Hepatocyte (in vitro differentiated cells): ENCODE results near the gene TSPAN10.

ENCODE experiments used
- CTCF ChIP-seq: fragments of 200-600 bp; sonication (generic); IDR thresholded peaks from 2 replicates; pipeline ENCODE4 v1.5.1; 2016; ENCODE audit warnings: antibody characterized with exemption, mild to moderate bottlenecking; ENCODE audit not compliant: poor library complexity
- EZH2phosphoT487 ChIP-seq: fragments of 200-600 bp; sonication (generic); IDR thresholded peaks from one replicate; pipeline ENCODE4 v1.6.1; 2018; ENCODE audit warnings: antibody characterized with exemption, mild to moderate bottlenecking, low read depth, moderate library complexity; ENCODE audit not compliant: unreplicated experiment, severe bottlenecking

DNA sequence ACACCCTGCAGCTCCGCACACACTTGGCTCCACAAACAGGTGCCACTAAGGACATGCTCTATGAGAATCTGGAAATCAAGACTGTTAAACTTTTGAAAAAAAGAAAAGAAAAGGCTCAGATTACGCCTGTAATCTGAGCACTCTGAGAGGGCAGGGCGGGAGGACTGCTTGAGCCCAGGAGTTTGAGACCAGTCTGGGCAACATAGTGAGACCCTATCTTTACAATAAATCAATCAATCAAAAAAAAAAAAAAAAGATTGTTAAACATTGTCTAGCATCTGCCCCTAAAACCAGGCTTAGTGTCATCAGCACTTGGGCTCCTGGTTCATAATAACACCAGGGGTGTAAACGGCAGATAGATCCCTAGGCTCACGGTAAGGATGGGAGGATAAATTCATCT lies 47.4 kb upstream of the TSPAN10 start:
- TF ChIP-seq EZH2phosphoT487: no peak
- no peak for TF ChIP-seq CTCF
